ENCODE measurements around the gene EIF3L. TPM values are rescaled to one million over a fixed set of nuclear protein-coding genes. Genes with fewer than 3 reads are reported as not detected.

The EIF3L gene
- total and polyA plus RNA-seq, 2 donors (not counting 3 experiments of a cell fraction or from before 2014, with no cell fraction given): 479 to 601 TPM

- Histone ChIP-seq H3K9ac (replicated peaks; ENCODE audit: extremely low read depth, insufficient read depth, low read length) (no peak overlapping the region), H3K4me2 (ENCODE audit: insufficient read depth, low read length) (no peak overlapping the region), H3K9me3 (replicated peaks; ENCODE audit: control insufficient read depth, insufficient read depth, low read length) (no peaks in the 10 kb centered on the region), H3K79me2 (ENCODE audit: control insufficient read depth, insufficient read depth, low read length) (no peaks in the 10 kb centered on the region), H3K27me3 (ENCODE audit: control insufficient read depth in 2 of 2, insufficient read depth in 2 of 2, low read length in 2 of 2) (no peaks in the 10 kb centered on the region), H3K4me1 (ENCODE audit: control insufficient read depth, extremely low read depth, insufficient read depth, low read length) (peaks cover 29% of the 10 kb centered on the region), H4K20me1 (replicated peaks; ENCODE audit: control insufficient read depth, extremely low read depth, insufficient read depth, low read length) (no peaks in the 10 kb centered on the region), H3K9me1 (replicated peaks; ENCODE audit: control insufficient read depth, extremely low read depth, insufficient read depth, low read length) (no peaks in the 10 kb centered on the region), H2AFZ (ENCODE audit: low read depth, low read length) (no peak overlapping the region), H3K4me3 (replicated peaks in 1 of 3; ENCODE audit: insufficient read depth in 1 of 3, low read depth in 1 of 3, low read length in 3 of 3) (no peak overlapping the region), H3K36me3 (ENCODE audit: control insufficient read depth in 2 of 2, extremely low read depth in 1 of 2, insufficient read depth in 2 of 2, low read length in 2 of 2) (peaks cover 5 to 31% of the 10 kb centered on the region in 2 experiments), H3K27ac (ENCODE audit: insufficient read depth, low read depth, low read length) (peak overlapping the region; percentile 41)
- DNase-seq (ENCODE audit: low read depth, low spot score) (no peak), FAIRE-seq (peak; percentile 70)
- no peak for TF ChIP-seq JUN (IDR thresholded peaks at IDR 0.05; ENCODE audit: borderline replicate concordance, insufficient read depth, insufficient read length, low read depth)
- TF ChIP-seq CTCF (IDR thresholded peaks at IDR 0.05; ENCODE audit: extremely low read depth in 1 of 2, insufficient read depth in 1 of 2, low read depth in 1 of 2, low read length in 2 of 2): peak; percentile 29 to 36
- ChIA-PET CTCF (interaction anchor here (1.0 to 4.7 kb wide), 7 partner anchors 13 to 112 kb away, joined by 3 to 48 read pairs (median 4); partner anchors contain the start of gene MICALL1), POLR2A (no interaction called here)
- intact Hi-C loops (cut with micrococcal nuclease) (no loop called here), dilution Hi-C loops (cut with MboI; ENCODE audit: extremely low pct_ligation_motif_present, low sequenced_read_pairs) (no loop called here)
- no TSS peak for BruUV-seq (replicated peaks)
Observed at GRCh38 chr22:37930270-37930951, 81.2 kb downstream of the EIF3L start.

DNA sequence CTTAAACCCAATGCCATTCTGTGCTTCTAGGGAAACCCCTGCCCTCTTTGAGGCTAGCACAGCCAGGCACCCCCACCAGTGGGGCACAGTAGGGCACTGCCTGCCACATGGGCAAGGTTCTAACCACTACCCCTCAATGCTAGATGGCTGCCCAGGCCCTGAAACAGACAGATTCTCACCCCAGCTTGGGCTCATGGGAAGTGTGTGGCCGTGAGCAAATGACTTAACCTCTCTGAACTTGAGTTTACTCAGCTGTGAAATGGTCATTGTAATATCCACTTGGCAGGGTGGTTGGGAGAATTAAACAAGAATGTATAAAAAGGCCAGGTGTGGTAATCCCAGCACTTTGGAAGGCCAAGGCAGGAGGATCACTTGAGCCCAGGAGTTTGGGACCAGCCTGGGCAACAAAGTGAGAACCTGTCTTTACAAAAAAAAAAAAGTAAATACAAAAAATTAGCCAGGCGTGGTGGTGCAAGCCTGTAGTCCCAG, 81.8 kb downstream of the EIF3L start:
- ChIA-PET CTCF (interaction anchor here (1.0 to 4.7 kb wide), 7 partner anchors 13 to 113 kb away, joined by 3 to 48 read pairs (median 5); partner anchors contain the start of gene MICALL1), POLR2A (no interaction called here)
- no peak overlapping the region for H3K4me2 ChIP-seq (ENCODE audit: insufficient read depth, low read length)
- no peak overlapping the region for H2AFZ ChIP-seq (ENCODE audit: low read depth, low read length)
- TF ChIP-seq POLR2A (IDR thresholded peaks at IDR 0.05; ENCODE audit: low read depth, low read length): no peak
- no peak for TF ChIP-seq GATA2 (IDR thresholded peaks at IDR 0.05; ENCODE audit: insufficient read depth, insufficient read length, low read depth, low read length)
- no peak for TF ChIP-seq JUN (IDR thresholded peaks at IDR 0.05; ENCODE audit: borderline replicate concordance, insufficient read depth, insufficient read length, low read depth)
- FAIRE-seq (peak; percentile 72), DNase-seq (ENCODE audit: low read depth, low spot score) (peak; percentile 26)
- H3K9me1 ChIP-seq (replicated peaks; ENCODE audit: control insufficient read depth, extremely low read depth, insufficient read depth, low read length): no peaks in the 10 kb centered on the region
- peaks cover 5 to 27% of the 10 kb centered on the region in 2 experiments for H3K36me3 ChIP-seq (ENCODE audit: control insufficient read depth in 2 of 2, extremely low read depth in 1 of 2, insufficient read depth in 2 of 2, low read length in 2 of 2)
- H3K27ac ChIP-seq (ENCODE audit: insufficient read depth, low read depth, low read length): peak overlapping the region; percentile 41
- H4K20me1 ChIP-seq (replicated peaks; ENCODE audit: control insufficient read depth, extremely low read depth, insufficient read depth, low read length): no peaks in the 10 kb centered on the region
- H3K9ac ChIP-seq (replicated peaks; ENCODE audit: extremely low read depth, insufficient read depth, low read length): no peak overlapping the region
- peaks cover 29% of the 10 kb centered on the region for H3K4me1 ChIP-seq (ENCODE audit: control insufficient read depth, extremely low read depth, insufficient read depth, low read length)
- no peaks in the 10 kb centered on the region for H3K79me2 ChIP-seq (ENCODE audit: control insufficient read depth, insufficient read depth, low read length)
- intact Hi-C loops (cut with micrococcal nuclease) (no loop called here), dilution Hi-C loops (cut with MboI; ENCODE audit: extremely low pct_ligation_motif_present, low sequenced_read_pairs) (no loop called here)
- H3K9me3 ChIP-seq (replicated peaks; ENCODE audit: control insufficient read depth, insufficient read depth, low read length): no peaks in the 10 kb centered on the region
- no peaks in the 10 kb centered on the region for H3K27me3 ChIP-seq (ENCODE audit: control insufficient read depth in 2 of 2, insufficient read depth in 2 of 2, low read length in 2 of 2)
- no peak overlapping the region for H3K4me3 ChIP-seq (replicated peaks in 1 of 3; ENCODE audit: insufficient read depth in 1 of 3, low read depth in 1 of 3, low read length in 3 of 3)
- no TSS peak for BruUV-seq (replicated peaks)

All from endothelial cell of umbilical vein (primary cell).